ENCODE measurements around the gene FCHSD1.

The FCHSD1 gene

DNA sequence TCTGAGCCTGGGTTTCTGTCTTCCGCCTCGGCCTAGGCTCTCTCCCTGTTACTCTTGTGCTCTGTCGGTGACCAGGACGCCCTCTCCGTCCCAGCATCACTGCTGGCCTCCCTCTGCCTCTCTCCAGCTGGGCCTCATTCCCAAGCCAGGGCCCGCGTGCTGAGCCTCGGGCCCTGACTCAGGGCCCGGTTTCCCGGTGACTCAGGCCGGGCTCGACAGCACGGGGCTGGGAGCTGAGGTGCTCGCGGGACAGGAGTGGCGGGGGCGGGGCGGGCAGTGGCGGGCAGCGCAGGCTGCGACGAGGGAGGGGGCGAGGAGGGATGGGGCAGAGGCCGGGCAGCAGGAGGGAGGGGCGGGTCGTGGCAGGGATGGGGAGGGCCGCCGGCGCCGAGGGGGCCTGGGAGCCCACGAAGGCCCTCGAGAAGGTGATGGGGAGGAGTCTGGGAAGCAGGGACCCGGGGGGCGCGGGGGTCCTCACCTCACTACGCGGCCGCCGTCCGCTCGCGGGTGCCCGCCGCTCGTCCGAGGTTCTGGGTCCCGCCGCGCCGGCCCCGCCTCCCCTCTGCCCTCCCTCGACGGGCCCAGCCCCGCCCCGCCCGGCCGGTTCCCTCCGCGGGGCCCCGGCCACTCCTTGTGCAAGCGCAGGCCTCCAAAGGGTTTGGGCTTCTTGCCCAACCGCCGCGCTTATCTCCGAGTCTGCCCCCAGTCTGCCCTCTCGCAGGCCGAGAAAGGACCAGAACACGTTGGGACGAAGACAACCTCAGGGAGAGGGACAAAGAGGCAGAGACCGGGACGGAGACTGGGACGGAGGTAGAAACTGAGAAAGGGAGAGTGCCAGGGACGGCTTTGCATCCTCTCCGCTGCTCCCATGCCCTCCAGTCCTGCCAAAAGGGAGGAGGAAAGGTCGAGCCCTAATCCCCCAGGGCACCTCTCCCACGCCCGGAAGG is 30.8 kb upstream of the FCHSD1 start, which contains the start of gene ARAP3:
TSS of gene ARAP3 (minus strand) at position 536 of the 947 bp plus-strand sequence. CDS start 1,744 bp downstream, outside the sequence.
- TF ChIP-seq, protein P1, sequence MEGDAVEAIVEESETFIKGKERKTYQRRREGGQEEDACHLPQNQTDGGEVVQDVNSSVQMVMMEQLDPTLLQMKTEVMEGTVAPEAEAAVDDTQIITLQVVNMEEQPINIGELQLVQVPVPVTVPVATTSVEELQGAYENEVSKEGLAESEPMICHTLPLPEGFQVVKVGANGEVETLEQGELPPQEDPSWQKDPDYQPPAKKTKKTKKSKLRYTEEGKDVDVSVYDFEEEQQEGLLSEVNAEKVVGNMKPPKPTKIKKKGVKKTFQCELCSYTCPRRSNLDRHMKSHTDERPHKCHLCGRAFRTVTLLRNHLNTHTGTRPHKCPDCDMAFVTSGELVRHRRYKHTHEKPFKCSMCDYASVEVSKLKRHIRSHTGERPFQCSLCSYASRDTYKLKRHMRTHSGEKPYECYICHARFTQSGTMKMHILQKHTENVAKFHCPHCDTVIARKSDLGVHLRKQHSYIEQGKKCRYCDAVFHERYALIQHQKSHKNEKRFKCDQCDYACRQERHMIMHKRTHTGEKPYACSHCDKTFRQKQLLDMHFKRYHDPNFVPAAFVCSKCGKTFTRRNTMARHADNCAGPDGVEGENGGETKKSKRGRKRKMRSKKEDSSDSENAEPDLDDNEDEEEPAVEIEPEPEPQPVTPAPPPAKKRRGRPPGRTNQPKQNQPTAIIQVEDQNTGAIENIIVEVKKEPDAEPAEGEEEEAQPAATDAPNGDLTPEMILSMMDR (IDR thresholded peaks at IDR 0.05; ENCODE audit: low read depth, low read length, poor library complexity, severe bottlenecking), result no peak
- peak; percentile 38; the same call in 1 of the 2 replicates for TF ChIP-seq EZH2phosphoT487 (IDR thresholded peaks at IDR 0.05; ENCODE audit: borderline replicate concordance, low read length)
- H3K4me1 ChIP-seq (ENCODE audit: control insufficient read depth, low read length), result peaks cover 15% of the 10 kb centered on the region
- H3K4me2 ChIP-seq (ENCODE audit: low read length), result peak within 1 kb of the TSS; percentile 40; the same call in 1 of the 2 replicates
- no peaks in the 10 kb centered on the region for H3F3A ChIP-seq (ENCODE audit: control insufficient read depth, insufficient read depth)
- H3K9me2 ChIP-seq (replicated peaks; ENCODE audit: control insufficient read depth, low read length), result no peaks in the 10 kb centered on the region
- H3K9me3 ChIP-seq (ENCODE audit: control insufficient read depth, insufficient read depth, low read length), result no peaks in the 10 kb centered on the region
- H3K36me3 ChIP-seq (ENCODE audit: control insufficient read depth, low read length), result no peaks in the 10 kb centered on the region
- no peaks in the 10 kb centered on the region for H3K79me2 ChIP-seq (ENCODE audit: control insufficient read depth, low read length)
- H3K4me3 ChIP-seq (ENCODE audit: low read length), result no peak within 1 kb of the TSS
- no peak within 1 kb of the TSS for H3K27ac ChIP-seq (ENCODE audit: low read depth, low read length)
- H4K20me1 ChIP-seq (ENCODE audit: control insufficient read depth, insufficient read depth, low read depth, low read length), result no peaks in the 10 kb centered on the region
- H3K27me3 ChIP-seq (ENCODE audit: control insufficient read depth, low read length), result peaks cover 29% of the 10 kb centered on the region

DNA sequence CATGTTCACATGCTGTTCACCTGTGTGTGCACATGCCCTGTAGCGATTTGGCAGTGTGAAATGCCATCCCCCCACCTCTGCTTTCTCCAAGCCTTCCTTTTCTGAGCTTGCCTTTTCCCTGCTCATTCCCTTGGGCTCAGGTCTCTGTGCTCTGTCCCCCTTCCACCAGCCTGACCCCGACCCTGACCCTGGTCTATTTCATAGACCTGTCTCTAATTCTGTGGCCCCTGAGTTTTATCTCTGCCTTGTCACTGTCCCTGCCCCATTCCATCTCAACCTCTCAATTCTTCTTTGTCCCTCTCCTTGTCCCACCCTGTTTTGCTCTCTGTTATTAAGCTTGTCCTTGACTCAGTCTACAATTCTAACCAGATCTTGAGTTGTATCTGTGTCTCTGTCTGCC is 30.1 kb upstream of the FCHSD1 start:
- no peak overlapping the region for H3K4me3 ChIP-seq (ENCODE audit: low read length)
- no peak overlapping the region for H3K4me2 ChIP-seq (ENCODE audit: low read length)

DNA sequence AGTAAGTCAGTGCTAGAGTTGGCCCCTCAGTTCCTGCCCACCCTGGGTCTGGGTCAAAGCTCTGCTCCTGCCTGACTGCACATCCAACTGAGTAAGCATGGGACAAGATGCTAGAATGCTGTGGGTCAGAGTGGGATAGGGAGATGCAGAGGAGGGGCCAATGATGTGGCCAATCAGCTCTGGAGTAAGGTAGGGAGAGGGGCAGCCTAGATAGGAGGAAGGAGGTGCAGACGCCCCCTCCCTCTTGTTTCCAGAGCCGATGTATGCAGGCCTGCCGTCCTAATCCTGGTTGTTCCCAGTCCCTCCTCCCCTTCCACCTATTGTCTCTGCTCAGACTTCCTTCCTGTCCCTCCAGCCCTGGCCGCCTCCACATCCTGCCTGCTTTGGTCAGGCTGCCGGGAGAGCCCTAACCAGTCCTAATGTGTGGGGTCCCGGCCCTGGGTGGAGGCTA is 29.6 kb upstream of the FCHSD1 start:
- Histone ChIP-seq H3K27me3 (ENCODE audit: control insufficient read depth, low read length) (peaks cover 36% of the 10 kb centered on the region), H3K4me1 (ENCODE audit: control insufficient read depth, low read length) (peaks cover 15% of the 10 kb centered on the region), H3K27ac (ENCODE audit: low read depth, low read length) (no peak overlapping the region), H3K4me3 (ENCODE audit: low read length) (no peak overlapping the region), H3F3A (ENCODE audit: control insufficient read depth, insufficient read depth) (no peaks in the 10 kb centered on the region), H3K79me2 (ENCODE audit: control insufficient read depth, low read length) (no peaks in the 10 kb centered on the region), H3K9me3 (ENCODE audit: control insufficient read depth, insufficient read depth, low read length) (no peaks in the 10 kb centered on the region), H3K4me2 (ENCODE audit: low read length) (no peak overlapping the region), H3K36me3 (ENCODE audit: control insufficient read depth, low read length) (no peaks in the 10 kb centered on the region), H3K9me2 (replicated peaks; ENCODE audit: control insufficient read depth, low read length) (no peaks in the 10 kb centered on the region), H4K20me1 (ENCODE audit: control insufficient read depth, insufficient read depth, low read depth, low read length) (no peaks in the 10 kb centered on the region)
- no peak for TF ChIP-seq EZH2phosphoT487 (IDR thresholded peaks at IDR 0.05; ENCODE audit: borderline replicate concordance, low read length)
- TF ChIP-seq, protein P1 (IDR thresholded peaks at IDR 0.05; ENCODE audit: low read depth, low read length, poor library complexity, severe bottlenecking), result no peak

More for the DNA sequence above, 30.1 kb upstream of the FCHSD1 start:
- Histone ChIP-seq H3K79me2 (ENCODE audit: control insufficient read depth, low read length) (no peaks in the 10 kb centered on the region), H3K4me1 (ENCODE audit: control insufficient read depth, low read length) (peaks cover 15% of the 10 kb centered on the region), H3K27me3 (ENCODE audit: control insufficient read depth, low read length) (peaks cover 34% of the 10 kb centered on the region), H3K9me2 (replicated peaks; ENCODE audit: control insufficient read depth, low read length) (no peaks in the 10 kb centered on the region), H3K36me3 (ENCODE audit: control insufficient read depth, low read length) (no peaks in the 10 kb centered on the region), H3K9me3 (ENCODE audit: control insufficient read depth, insufficient read depth, low read length) (no peaks in the 10 kb centered on the region), H3F3A (ENCODE audit: control insufficient read depth, insufficient read depth) (no peaks in the 10 kb centered on the region), H3K27ac (ENCODE audit: low read depth, low read length) (no peak overlapping the region), H4K20me1 (ENCODE audit: control insufficient read depth, insufficient read depth, low read depth, low read length) (no peaks in the 10 kb centered on the region)
- TF ChIP-seq, protein P1 (IDR thresholded peaks at IDR 0.05; ENCODE audit: low read depth, low read length, poor library complexity, severe bottlenecking), result no peak
- no peak for TF ChIP-seq EZH2phosphoT487 (IDR thresholded peaks at IDR 0.05; ENCODE audit: borderline replicate concordance, low read length)

Data from DOHH2 (cell line).